H9 (cell line): ENCODE results near the gene PIEZO2. TPM values are rescaled to one million over a fixed set of nuclear protein-coding genes. Genes with fewer than 3 reads are reported as not detected.

Source experiments
- DNase-seq: peaks from one replicate; pipeline ENCODE4 v3.0.0-alpha.2; 2017
- H2AFZ ChIP-seq: one replicate; pipeline ENCODE4 v1.6.1; 2013; ENCODE audit warnings: mild to moderate bottlenecking, low read length, control low read depth, moderate library complexity
- H2AK5ac ChIP-seq: 2 replicates; pipeline ENCODE4 v1.6.1; 2013; ENCODE audit warnings: low read length, control low read depth, mixed read lengths; ENCODE audit not compliant: insufficient read length
- H2BK120ac ChIP-seq: one replicate; pipeline ENCODE4 v1.6.1; 2013; ENCODE audit warnings: low read depth, mild to moderate bottlenecking, low read length, control low read depth, inconsistent platforms; ENCODE audit not compliant: poor library complexity, severe bottlenecking
- H2BK12ac ChIP-seq: 2 replicates; pipeline ENCODE4 v1.6.1; 2013; ENCODE audit warnings: low read length, control low read depth, mixed read lengths, low read depth; ENCODE audit not compliant: insufficient read length
- H2BK15ac ChIP-seq: 2 replicates; pipeline ENCODE4 v1.6.1; 2013; ENCODE audit warnings: low read depth, low read length, control low read depth
- H2BK20ac ChIP-seq: one replicate; pipeline ENCODE4 v1.6.1; 2013; ENCODE audit warnings: low read depth, mild to moderate bottlenecking, low read length, control low read depth, inconsistent platforms; ENCODE audit not compliant: poor library complexity, severe bottlenecking
- H2BK5ac ChIP-seq: 2 replicates; pipeline ENCODE4 v1.6.1; 2013; ENCODE audit warnings: low read length, control low read depth, mixed read lengths; ENCODE audit not compliant: insufficient read length
- H3K14ac ChIP-seq: 2 replicates; pipeline ENCODE4 v1.6.1; 2013; ENCODE audit warnings: low read length, control low read depth; ENCODE audit not compliant: insufficient read depth
- H3K18ac ChIP-seq: 2 replicates; pipeline ENCODE4 v1.6.1; 2013; ENCODE audit warnings: low read depth, mild to moderate bottlenecking, mixed read lengths, low read length, control low read depth; ENCODE audit not compliant: insufficient read length
- H3K23ac ChIP-seq: 2 replicates; pipeline ENCODE4 v1.6.1; 2013; ENCODE audit warnings: low read length, control low read depth, mixed read lengths, low read depth; ENCODE audit not compliant: insufficient read length
- H3K23me2 ChIP-seq: 2 replicates; pipeline ENCODE4 v1.6.1; 2013; ENCODE audit warnings: low read depth, mild to moderate bottlenecking, mixed read lengths, low read length, control low read depth; ENCODE audit not compliant: insufficient read length, poor library complexity, severe bottlenecking
- H3K27ac ChIP-seq: 2 replicates; pipeline ENCODE4 v1.5.1; 2013; ENCODE audit warnings: low read length, control low read depth, mixed read lengths, low read depth; ENCODE audit not compliant: insufficient read length
- H3K27me3 ChIP-seq: 2 replicates; pipeline ENCODE4 v1.6.1; 2013; ENCODE audit warnings: low read length, control low read depth, inconsistent platforms; ENCODE audit not compliant: insufficient read depth
- H3K4ac ChIP-seq: 2 replicates; pipeline ENCODE4 v1.6.1; 2013; ENCODE audit warnings: low read depth, mild to moderate bottlenecking, control low read depth, inconsistent platforms, low read length, moderate library complexity
- H3K4me1 ChIP-seq: 2 replicates; pipeline ENCODE4 v1.6.1; 2013; ENCODE audit warnings: low read length, control low read depth, inconsistent platforms; ENCODE audit not compliant: insufficient read depth
- H3K4me2 ChIP-seq: 2 replicates; pipeline ENCODE4 v1.6.1; 2013; ENCODE audit warnings: low read length, control low read depth, mixed read lengths; ENCODE audit not compliant: insufficient read length, insufficient read depth
- H3K56ac ChIP-seq: 2 replicates; pipeline ENCODE4 v1.6.1; 2013; ENCODE audit warnings: low read depth, mild to moderate bottlenecking, mixed read lengths, low read length, control low read depth; ENCODE audit not compliant: insufficient read length
- H3K79me1 ChIP-seq: 2 replicates; pipeline ENCODE4 v1.6.1; 2013; ENCODE audit warnings: low read depth, mild to moderate bottlenecking, moderate library complexity, low read length, control low read depth, inconsistent platforms; ENCODE audit not compliant: insufficient read depth, poor library complexity, severe bottlenecking
- H3K79me2 ChIP-seq: 2 replicates; pipeline ENCODE4 v1.6.1; 2013; ENCODE audit warnings: low read length, control low read depth, inconsistent platforms; ENCODE audit not compliant: insufficient read depth
- H3K9ac ChIP-seq: 2 replicates; pipeline ENCODE4 v1.6.1; 2013; ENCODE audit warnings: low read length, control low read depth, mixed read lengths; ENCODE audit not compliant: insufficient read length; ENCODE audit errors: extremely low read depth
- H3K9me3 ChIP-seq: one replicate; pipeline ENCODE4 v1.6.1; 2013; ENCODE audit warnings: low read depth, low read length, inconsistent platforms; ENCODE audit not compliant: control insufficient read depth
- H3T11ph ChIP-seq: one replicate; pipeline ENCODE4 v1.6.1; 2013; ENCODE audit warnings: mild to moderate bottlenecking, low read length, control low read depth, inconsistent platforms
- H4K20me1 ChIP-seq: one replicate; pipeline ENCODE4 v1.6.1; 2013; ENCODE audit not compliant: control insufficient read depth, insufficient read length, insufficient read depth
- H4K5ac ChIP-seq: 2 replicates; pipeline ENCODE4 v1.6.1; 2013; ENCODE audit warnings: low read depth, mild to moderate bottlenecking, mixed read lengths, low read length, control low read depth; ENCODE audit not compliant: insufficient read length
- H4K8ac ChIP-seq: replicated peaks from 2 replicates; pipeline ENCODE4 v1.6.1; 2013; ENCODE audit warnings: low read length, control low read depth, mixed read lengths, low read depth; ENCODE audit not compliant: insufficient read length
- H4K91ac ChIP-seq: 2 replicates; pipeline ENCODE4 v1.6.1; 2013; ENCODE audit warnings: low read depth, mild to moderate bottlenecking, moderate library complexity, mixed read lengths, low read length, control low read depth; ENCODE audit not compliant: insufficient read length
- H3K27ac Mint-ChIP-seq, 3 experiments: 2 replicates in 2 of 3; 3 replicates in 1 of 3; pipeline ENCODE4 v1.8.0; 2020 to 2021; ENCODE audit warnings: mixed read lengths in 3 of 3, mild to moderate bottlenecking in 1 of 3, moderate library complexity in 1 of 3
- H3K27me3 Mint-ChIP-seq: 2 replicates; pipeline ENCODE4 v1.8.0; 2021; ENCODE audit warnings: low read depth, mild to moderate bottlenecking, moderate library complexity, mixed read lengths
- H3K36me3 Mint-ChIP-seq, 3 experiments: 2 replicates in 2 of 3; 3 replicates in 1 of 3; pipeline ENCODE4 v1.8.0; 2020 to 2021; ENCODE audit warnings: low read depth in 3 of 3, mixed read lengths in 3 of 3; ENCODE audit not compliant: insufficient read depth in 1 of 3
- H3K4me1 Mint-ChIP-seq, 2 experiments: 2 replicates each; pipeline ENCODE4 v1.8.0; 2020; ENCODE audit warnings: mixed read lengths in 2 of 2
- H3K4me3 Mint-ChIP-seq, 2 experiments: 2 replicates in 1 of 2; 3 replicates in 1 of 2; pipeline ENCODE4 v1.8.0; 2020 to 2021; ENCODE audit warnings: mild to moderate bottlenecking in 2 of 2, mixed read lengths in 2 of 2, moderate library complexity in 1 of 2
- H3K9me3 Mint-ChIP-seq, 2 experiments: 2 replicates in 1 of 2; 3 replicates in 1 of 2; pipeline ENCODE4 v1.8.0; 2020; ENCODE audit warnings: mild to moderate bottlenecking in 2 of 2, mixed read lengths in 2 of 2, moderate library complexity in 1 of 2
- CTCF ChIP-seq: fragments of 200-600 bp; sonication (generic); conservative IDR thresholded peaks from 3 replicates; pipeline ENCODE4 v1.8.0; 2021; ENCODE audit warnings: antibody characterized with exemption, mild to moderate bottlenecking
- WGBS: extraction: QIAGEN DNeasy Blood & Tissue Kit; methylation state at CpG from one replicate; pipeline ENCODE4 v1.1.7; 2013; ENCODE audit warnings: missing lambda C conversion rate, low lambda C conversion rate, mixed read lengths; ENCODE audit not compliant: insufficient read length; ENCODE audit errors: extremely low coverage; 5-methylcytosine and 5-hydroxymethylcytosine counted together
- total RNA-seq: library from RNA; stranded (reverse); gene quantifications from 2 replicates; pipeline ENCODE4 v1.2.1, GENCODE V29; 2021

PIEZO2 gene
- total RNA-seq, 1 experiment from 2014 or later: 3.9 TPM

DNA sequence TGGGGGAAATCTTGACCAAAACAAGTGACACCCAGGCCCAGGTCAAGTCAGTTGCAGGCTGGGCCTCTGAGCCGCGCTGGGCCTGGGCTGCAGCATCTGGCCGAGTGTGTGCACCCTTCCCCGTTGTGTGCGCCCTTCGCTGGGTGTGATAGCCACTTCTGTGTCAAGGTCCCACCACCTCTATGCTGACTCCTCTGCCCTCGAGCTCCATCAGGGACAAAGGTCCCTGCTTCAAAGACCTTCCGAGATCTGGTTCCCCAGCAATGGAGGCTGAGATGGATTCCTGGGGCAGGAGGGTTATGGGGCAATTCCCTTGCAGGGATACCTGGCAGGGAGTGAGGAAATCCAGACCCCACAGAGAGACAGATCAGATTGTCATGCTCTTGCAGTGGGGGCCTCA, 93.6 kb downstream of the PIEZO2 start:
- Histone ChIP-seq H3K23me2 (no peaks in the 10 kb centered on the region), H4K5ac (no peak overlapping the region), H3K4me1 (no peaks in the 10 kb centered on the region), H3K27me3 (no peaks in the 10 kb centered on the region), H3K18ac (no peak overlapping the region), H3T11ph (no peak overlapping the region), H2BK15ac (no peak overlapping the region), H4K91ac (no peak overlapping the region), H3K23ac (no peak overlapping the region), H3K9me3 (no peaks in the 10 kb centered on the region), H4K8ac (no peak overlapping the region), H3K79me2 (no peaks in the 10 kb centered on the region), H3K56ac (no peak overlapping the region), H2BK20ac (no peak overlapping the region), H2BK5ac (no peak overlapping the region), H3K4me2 (no peak overlapping the region), H2BK12ac (no peak overlapping the region), H3K9ac (no peak overlapping the region), H3K27ac (no peak overlapping the region), H2AFZ (no peak overlapping the region), H3K14ac (no peak overlapping the region), H4K20me1 (no peaks in the 10 kb centered on the region), H3K79me1 (no peaks in the 10 kb centered on the region), H2BK120ac (no peak overlapping the region), H2AK5ac (no peak overlapping the region), H3K4ac (no peak overlapping the region)
- H3K27ac Mint-ChIP-seq: no peak overlapping the region
- H3K4me3 Mint-ChIP-seq: no peak overlapping the region
- 0 out of 4 replicates have a peak, but pooled peaks cover 2% of the 10 kb centered on the region in 2 experiments for H3K4me1 Mint-ChIP-seq
- no peak for DNase-seq
- no peak for TF ChIP-seq CTCF
- H3K9me3 Mint-ChIP-seq: peaks cover 0 to 8% of the 10 kb centered on the region in 2 experiments; a peak in 3 of 5 replicates
- no peaks in the 10 kb centered on the region; the same call in 1 of the 2 replicates for H3K27me3 Mint-ChIP-seq
- WGBS: no CpG with 5 or more reads among the region's 8 CpGs
- peaks cover 0 to 3% (median 0%) of the 10 kb centered on the region in 3 experiments; a peak in 1 of 7 replicates for H3K36me3 Mint-ChIP-seq
